Raji (cell line): ENCODE data around the gene KLHL1.

Experiments
- POLR2A ChIP-seq: IDR thresholded peaks from 2 replicates; pipeline ENCODE4 v1.6.1; 2011; ENCODE audit warnings: low read depth, low read length, control low read depth; ENCODE audit not compliant: insufficient read depth

Gene KLHL1

DNA sequence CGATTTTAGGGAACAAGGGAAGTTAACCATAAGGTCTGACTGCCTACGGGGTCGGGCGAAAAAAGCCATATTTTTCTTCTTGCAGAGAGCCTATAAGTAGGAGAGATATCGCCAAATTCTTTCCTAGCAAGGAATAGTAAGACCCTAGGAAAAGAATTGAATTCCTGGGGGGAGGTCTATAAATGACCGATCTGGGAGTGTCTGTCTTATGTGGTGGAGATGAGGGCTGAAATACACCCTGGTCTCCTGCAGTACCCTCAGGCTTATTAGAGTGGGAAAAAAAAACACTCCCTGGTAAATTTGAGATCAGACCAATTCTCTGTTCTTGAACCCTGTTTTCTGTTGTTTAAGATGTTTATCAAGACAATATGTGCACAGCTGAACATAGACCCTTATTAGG, 448.1 kb downstream of the KLHL1 start:
- no peak for TF ChIP-seq POLR2A

GRCh38 chr13:69657676-69658075, 450.6 kb downstream of the KLHL1 start:
- no peak for TF ChIP-seq POLR2A

DNA sequence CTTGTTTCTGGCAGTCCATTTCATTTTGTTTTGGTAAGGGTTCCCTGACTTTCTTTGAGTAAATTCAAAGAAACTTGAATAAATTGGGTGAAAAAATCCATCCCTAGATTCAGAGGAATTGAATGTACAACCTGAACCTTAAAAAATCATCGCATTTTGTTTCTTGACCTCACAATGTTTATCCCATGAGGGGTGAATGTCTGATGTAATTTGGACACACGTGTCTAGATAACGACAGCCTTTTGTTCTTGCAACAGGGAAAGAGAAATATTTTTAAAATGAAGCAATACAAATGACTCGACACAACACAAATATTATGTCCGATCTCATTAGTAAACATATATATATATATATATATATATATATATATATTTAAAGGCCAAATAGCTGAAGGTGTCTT, 453.9 kb downstream of the KLHL1 start:
- no peak for TF ChIP-seq POLR2A
